CD4-positive, alpha-beta T cell treated with Interleukin-21 for 1 hour (primary cell): ENCODE measurements around the gene AAR2.

ENCODE experiments used
- DNase-seq: peaks from one replicate; pipeline ENCODE4 v3.0.0-alpha.2; 2020

Gene AAR2

GRCh38 chr20:36218380-36219064, 17.8 kb upstream of the AAR2 start:
- no peak for DNase-seq

GRCh38 chr20:36219671-36220220, 16.5 kb upstream of the AAR2 start:
- no peak for DNase-seq

GRCh38 chr20:36225666-36226065, 10.6 kb upstream of the AAR2 start:
- no peak for DNase-seq

- no peak for DNase-seq
These were observed 7.5 kb upstream of the AAR2 start for GRCh38 chr20:36228770-36229169.

- DNase-seq: no peak
These were observed 6.3 kb upstream of the AAR2 start for GRCh38 chr20:36230019-36230418.

GRCh38 chr20:36231331-36231730, 4.9 kb upstream of the AAR2 start:
- no peak for DNase-seq

GRCh38 chr20:36234771-36235320, 1.4 kb upstream of the AAR2 start:
- no peak for DNase-seq

GRCh38 chr20:36236786-36237121, 476 bp downstream of the AAR2 start:
- DNase-seq: no peak

GRCh38 chr20:36237477-36237876, 1.2 kb downstream of the AAR2 start:
- DNase-seq: no peak

GRCh38 chr20:36238153-36238552, 1.9 kb downstream of the AAR2 start:
- no peak for DNase-seq

- DNase-seq: no peak
These were observed 2.5 kb downstream of the AAR2 start for GRCh38 chr20:36238760-36239159.

- DNase-seq: no peak
These were observed 3.8 kb downstream of the AAR2 start for GRCh38 chr20:36240076-36240475.

- DNase-seq: no peak
These were observed 5.4 kb downstream of the AAR2 start for GRCh38 chr20:36241678-36242077.

- no peak for DNase-seq
These were observed 7.4 kb downstream of the AAR2 start for GRCh38 chr20:36243726-36244125.

- DNase-seq: no peak
These were observed 10.1 kb downstream of the AAR2 start for GRCh38 chr20:36246401-36246800.

GRCh38 chr20:36248836-36249235, 12.6 kb downstream of the AAR2 start:
- DNase-seq: no peak

GRCh38 chr20:36249450-36249849, 13.2 kb downstream of the AAR2 start:
- DNase-seq: no peak

GRCh38 chr20:36251426-36251825, 15.1 kb downstream of the AAR2 start:
- DNase-seq: no peak

GRCh38 chr20:36252511-36252910, 16.2 kb downstream of the AAR2 start:
- no peak for DNase-seq

GRCh38 chr20:36253036-36253435, 16.8 kb downstream of the AAR2 start:
- DNase-seq: no peak

- no peak for DNase-seq
These were observed 17.8 kb downstream of the AAR2 start for GRCh38 chr20:36254076-36254475.

GRCh38 chr20:36255445-36255844, 19.2 kb downstream of the AAR2 start:
- DNase-seq: no peak

GRCh38 chr20:36259177-36260061, 23.1 kb downstream of the AAR2 start:
- no peak for DNase-seq

- DNase-seq: no peak
These were observed 24.0 kb downstream of the AAR2 start for GRCh38 chr20:36260316-36260715.
